HG03060 (cell line): ENCODE results near the gene MYO1G.
"Not testable (repeated sequence)": the region's sequence is repeated elsewhere in the genome, so short reads cannot be mapped to it uniquely, and the experiment has no call there.

Source experiments
- ATAC-seq: cut with Tn5 transposase; IDR thresholded peaks from one replicate; pipeline ENCODE4 v1.9.1; 2021; ENCODE audit warnings: low read depth, moderate number of reproducible peaks; ENCODE audit not compliant: unreplicated experiment

The MYO1G gene

DNA sequence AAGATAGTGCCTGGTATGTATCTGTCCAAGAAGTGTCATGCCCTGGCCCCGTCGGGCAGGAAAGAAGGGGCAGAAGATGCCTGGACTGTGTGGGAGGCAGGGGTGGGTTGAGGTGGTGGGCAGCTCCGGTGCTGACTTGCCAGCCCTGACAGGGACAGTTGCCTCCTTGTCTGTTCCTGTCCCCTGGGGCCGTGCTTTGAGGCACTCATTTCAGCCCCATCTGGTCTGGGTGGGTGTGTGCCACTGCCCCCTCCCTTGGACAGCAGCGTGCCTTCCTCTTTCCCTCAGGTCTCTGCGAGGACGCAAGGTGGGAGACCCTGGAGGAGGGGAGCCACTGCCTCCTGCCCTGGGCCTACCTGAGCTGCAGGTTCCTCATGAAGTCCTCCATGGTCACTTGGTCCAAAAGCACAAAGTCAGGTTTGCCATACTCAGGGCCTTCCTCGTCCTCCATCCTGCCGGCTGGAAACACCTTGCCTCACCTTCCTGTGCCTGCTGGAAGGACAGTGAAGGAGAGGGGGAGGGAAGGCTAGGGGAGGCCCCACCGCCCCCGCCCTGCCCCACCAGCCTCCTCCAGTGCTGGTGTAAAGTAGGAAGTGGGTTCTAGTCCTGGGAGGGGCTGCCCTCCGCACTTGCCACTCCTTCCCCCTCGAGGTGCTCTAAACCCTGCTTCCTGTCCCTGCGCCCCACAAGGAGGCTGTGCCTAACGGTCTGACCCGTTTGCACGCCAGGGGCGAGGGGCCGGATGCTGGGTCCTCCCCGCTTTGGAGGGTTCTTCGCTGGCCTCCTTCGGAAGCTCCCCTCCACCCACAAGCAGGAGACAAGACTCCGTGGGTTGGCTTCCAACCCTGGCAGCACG, at the start of gene MYO1G:
TSS of gene MYO1G (minus strand) at position 505 of the 856 bp plus-strand sequence. CDS start at position 451, 54 bp downstream.
- no peak for ATAC-seq

DNA sequence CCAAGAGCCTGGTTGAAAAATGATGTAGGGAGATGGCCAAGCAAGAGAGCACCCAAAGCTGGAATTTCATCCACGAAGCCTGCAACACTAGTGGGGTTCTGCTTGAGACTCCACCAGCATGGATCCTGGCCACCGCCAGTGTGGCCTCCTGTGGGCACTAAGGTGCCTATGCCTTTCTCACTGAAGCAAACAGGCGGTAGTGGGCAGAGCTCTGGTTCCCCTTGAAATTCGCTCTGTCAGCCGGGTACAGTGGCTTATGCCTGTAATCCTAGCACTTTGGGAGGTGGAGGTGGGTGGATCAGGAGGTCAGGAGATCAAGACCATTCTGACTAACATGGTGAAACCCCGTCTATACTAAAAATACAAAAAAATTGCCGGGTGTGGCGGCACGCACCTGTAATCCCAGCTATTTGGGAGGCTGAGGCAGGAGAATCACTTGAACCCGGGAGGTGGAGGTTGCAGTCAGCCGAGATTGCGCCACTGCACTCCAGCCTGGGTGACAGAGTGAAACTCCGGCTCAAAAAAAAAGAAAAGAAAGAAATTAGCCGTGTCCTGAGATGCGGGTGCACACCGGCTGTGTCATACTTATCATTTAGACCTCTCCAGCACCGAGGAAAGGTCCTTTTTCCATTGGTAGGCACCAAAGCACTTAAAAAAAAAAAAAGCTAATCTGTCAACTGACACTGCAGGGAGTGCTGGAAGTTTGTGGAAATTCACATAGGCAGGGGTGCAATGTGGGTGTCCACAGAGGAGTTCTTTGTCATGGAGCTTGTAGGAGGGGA, 49.5 kb upstream of the MYO1G start:
- ATAC-seq, result no peak

DNA sequence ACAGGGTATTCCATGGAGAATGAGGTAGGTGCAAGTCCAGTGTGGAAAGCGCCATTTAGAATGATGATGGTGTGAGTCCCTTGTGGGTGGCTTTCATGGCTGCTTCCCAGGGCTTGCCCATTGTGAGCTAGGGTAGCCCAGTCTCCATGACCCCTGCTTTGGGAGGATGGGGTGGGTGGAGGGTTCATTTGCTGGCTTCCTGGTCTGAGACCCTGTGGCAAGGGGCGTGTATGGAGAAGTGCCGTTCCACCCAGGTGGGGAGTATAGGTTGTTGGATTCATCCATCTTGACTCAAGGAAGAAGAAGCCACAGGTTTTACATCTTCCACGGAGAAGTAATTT, 48.9 kb upstream of the MYO1G start:
- ATAC-seq, result no peak

DNA sequence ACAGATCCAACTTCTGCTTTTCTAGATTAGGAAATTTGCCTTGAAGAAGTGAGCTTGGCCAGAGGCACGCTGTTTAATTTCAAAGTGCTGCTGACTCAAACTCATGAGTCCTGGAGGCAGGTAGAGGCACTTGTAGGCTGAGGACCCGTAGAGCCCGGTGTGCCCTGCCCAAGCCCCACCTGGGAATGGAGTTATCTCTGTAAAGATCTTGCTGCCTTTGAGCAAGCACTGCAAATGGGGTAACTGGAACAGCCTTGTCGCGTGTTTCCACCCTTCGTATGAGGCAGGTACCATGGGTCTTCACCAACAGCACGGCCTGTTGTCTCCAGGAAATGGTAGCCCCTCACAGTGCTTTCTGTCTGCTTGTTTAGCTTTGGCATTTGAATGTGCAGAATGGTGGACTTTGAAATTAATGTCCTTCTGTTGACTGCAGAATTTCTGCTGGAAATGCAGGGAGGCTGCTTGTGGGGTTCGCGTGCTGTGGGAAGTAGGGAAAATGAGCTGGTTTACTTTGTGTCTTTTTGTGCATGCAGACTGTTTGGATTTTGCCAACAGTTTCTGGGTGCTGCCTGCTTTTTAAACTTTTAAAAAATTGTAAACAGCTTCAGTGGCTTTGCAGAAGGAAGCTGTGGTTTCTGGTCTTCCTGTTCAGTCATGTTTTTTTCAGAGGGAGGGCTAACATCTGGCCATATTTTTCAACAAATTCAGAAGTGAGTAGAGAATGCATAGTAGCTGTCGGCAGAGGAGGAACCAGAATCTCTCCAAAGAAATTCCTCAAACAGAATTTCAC, 48.4 kb upstream of the MYO1G start:
- ATAC-seq, result no peak

DNA sequence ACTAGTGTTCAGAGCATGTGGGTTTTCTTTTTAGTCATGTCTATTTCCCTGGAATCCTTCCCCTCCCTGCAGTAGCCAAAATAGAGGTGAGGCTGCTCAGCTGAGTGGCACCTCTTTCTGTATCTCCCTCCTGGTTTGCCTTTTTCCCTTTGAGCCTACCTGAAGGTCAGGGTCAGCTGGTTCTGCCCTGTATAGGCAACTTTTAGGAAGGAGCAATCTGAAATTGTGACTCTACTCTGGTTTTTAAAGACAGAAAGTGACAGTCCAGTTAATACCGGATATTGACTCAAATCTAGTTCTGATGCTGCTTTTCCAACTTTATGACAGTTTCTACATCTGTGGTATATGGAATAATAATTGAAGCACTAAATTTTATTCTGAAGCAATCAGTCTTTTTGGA, 47.2 kb upstream of the MYO1G start:
- no peak for ATAC-seq

DNA sequence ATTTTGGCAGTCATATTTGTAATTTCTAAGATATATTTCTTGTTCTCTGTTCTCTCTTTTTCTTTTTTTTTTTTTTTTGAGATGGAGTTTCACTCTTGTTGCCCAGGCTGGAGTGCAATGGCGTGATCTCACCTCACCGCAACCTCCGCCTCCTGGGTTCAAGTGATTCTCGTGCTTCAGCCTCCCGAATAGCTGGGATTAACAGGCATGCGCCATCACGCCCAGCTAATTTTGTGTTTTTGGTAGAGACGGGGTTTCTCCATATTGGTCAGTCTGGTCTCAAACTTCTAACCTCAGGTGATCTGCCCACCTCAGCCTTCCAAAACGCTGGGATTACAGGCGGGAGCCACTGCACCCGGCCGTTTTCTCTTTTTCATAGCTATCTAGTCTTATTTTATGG, 46.7 kb upstream of the MYO1G start:
- ATAC-seq, result not testable (repeated sequence)

DNA sequence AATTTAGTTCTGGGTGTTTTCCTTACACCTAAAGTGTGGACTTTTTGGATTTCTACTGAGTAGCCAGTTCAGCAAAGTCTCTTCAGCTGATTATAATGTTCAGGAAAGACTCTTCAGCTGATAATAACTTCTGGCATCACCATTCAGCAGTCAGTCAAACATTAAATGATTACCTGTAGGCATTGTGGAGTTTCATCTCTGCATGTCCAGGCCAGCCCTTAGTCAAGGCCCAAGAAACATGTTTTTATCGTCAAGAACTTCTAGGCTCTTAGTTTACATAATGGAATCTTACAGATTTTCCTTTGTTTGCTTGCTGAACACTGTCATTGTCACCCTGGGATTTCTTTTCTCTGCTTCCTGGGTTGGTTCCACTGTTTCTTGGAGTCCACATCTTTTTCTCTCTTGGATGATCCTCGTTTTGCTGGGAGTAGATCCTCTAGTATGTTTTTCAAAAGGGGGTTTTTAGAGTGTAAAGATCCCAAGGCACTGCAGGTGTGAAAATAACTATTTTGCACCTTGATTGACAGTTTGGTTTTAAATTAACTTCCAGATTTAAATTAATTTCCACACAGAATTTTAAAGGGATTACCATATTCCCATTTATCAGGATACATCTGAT, 45.4 kb upstream of the MYO1G start:
- no peak for ATAC-seq

DNA sequence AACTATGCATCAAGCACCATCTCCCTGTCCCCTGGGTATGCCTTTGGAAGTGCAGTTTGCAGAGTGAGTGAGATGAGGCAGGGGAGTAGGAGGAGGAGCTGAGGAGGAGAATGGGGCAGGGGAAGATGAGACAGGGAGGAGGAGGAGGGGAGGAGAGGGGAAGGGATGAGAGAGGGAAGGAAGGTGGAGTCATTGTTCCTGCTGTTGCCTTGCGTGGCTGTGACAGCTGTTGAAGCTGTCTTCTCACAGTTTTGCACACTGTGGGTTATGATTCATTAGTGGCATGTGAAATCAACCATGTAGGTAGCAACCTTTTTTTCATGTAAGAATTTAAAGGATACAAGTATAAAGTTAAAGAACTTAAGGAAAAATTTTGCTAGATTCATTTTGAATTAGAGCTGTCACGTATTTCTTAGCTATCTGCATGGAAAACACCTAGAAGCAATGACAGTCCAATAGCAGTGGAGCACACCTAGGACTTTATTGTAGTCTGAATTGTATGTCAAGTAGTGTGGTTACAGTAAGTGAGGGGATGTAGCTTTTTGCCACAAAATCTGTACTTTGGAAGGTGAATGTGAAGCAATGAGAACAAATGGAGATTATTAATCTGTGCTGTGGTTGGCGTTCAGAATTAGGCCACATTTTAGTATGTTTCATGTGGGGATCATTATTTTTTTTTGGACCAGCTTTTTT, 42.9 kb upstream of the MYO1G start:
- ATAC-seq, result peak; percentile 52

DNA sequence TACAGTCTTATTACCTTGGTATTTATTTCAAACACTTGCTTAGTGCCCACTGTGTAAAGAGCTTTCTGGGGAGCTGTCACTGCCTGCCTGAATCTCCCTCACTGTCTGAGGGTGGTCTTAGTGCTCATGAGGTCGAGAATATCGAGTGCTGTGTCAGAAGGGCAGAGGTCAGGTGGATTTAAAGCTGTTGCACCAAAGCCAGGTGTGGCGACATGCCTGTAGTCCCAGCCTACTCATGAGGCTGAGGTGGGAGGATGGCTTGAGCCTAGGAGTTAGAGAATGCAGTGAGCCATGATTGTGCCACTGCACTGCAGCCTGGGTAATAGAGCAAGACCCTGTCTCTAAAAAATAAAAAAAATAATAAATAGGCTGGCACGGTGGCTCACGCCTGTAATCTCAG, 42.1 kb upstream of the MYO1G start:
- ATAC-seq, result no peak

DNA sequence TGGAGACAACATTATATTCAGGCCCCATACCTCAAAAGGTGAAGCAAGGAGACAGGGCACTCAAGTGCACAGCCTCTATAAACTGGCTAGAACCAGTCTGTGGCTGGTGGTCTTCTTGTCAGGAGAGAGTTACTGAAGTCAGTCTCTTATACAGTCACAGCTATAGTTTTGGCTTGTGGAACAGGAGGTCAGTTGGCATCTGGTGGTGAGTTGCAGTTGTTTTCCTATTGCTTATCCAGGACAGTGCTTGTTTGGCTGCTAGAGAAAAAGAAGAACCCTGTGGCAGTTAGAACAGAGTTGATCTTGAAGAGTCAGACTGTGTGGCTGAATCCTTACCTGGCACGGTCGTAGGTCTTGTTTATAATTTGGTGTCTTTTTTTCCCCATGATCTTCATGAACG, 38.4 kb upstream of the MYO1G start:
- ATAC-seq, result no peak

DNA sequence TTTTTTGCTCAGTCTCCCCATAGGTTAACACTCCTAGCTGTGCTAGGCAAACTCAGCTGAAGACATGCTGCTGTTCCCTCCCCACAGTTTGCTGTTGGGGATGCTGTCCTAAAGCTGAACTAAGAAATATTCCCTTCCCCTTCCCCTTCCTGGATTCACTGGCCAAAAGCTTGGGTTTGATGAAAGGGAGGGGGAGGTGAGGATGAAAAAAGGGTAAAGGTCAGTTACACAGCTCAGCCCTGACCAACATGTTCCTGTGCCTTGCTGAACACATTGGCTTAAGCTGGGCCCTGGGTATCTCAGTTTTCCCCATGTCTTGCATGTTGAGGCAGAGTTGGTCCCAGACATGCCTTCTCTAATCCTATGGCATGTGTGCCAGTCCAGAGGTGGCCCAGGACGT, 36.5 kb upstream of the MYO1G start:
- ATAC-seq, result no peak

DNA sequence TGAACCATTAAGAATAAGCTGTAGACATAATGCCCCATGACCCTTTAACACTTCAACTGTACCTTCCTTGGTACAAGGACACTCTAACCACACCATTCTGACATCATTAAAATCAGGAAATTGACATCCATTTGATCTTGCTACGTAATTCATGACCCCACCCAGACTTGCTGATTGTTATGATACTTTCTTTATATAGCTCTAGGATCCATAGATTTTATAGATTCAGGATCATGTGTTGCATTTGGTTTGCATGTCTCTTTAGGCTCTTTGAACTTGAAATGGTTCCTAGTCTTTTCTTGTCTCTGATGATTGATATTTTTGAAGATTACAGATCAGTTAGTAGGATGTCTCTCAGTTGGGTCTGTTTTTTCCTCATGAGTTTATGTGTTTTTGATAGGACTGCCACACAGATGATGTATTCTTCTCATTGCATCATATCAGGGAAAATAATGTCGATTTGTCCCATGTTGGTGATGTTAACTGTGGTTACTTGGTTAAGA, 34.7 kb upstream of the MYO1G start:
- no peak for ATAC-seq

DNA sequence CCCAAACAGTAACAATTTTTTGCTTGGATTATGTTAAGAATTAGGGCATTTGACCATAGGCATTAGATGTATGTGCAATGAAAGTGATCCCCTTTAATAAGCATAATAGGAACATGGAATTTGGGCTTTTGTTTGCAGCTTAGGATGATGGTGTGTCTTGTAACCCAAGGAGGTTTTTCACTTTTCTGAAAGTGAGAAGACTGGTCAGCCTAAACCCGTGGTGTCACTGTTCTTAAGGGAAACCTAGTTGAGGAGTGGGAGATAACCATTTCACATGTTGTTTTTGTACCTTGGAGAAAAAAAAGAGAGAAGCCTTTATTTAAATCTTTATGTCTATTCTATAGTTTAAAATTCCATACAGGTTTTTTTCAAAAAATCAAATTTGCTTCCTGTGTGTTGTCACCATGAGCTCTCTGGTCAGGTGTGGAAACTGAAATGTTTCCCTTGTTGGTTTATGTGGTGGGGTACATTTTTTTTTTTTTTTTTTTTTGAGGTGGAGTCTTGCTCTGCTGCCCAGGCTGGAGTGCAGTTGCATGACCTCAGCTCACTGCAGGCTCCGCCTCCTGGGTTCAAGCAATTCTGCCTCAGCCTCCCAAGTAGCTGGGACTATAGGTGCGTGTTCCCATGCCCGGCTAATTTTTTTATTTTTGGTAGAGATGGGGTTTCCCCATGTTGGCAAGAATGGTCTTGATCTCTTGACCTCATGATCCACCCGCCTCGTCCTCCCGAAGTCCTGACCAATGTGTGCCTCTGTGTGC, 28.9 kb upstream of the MYO1G start:
- peak; percentile 45 for ATAC-seq

DNA sequence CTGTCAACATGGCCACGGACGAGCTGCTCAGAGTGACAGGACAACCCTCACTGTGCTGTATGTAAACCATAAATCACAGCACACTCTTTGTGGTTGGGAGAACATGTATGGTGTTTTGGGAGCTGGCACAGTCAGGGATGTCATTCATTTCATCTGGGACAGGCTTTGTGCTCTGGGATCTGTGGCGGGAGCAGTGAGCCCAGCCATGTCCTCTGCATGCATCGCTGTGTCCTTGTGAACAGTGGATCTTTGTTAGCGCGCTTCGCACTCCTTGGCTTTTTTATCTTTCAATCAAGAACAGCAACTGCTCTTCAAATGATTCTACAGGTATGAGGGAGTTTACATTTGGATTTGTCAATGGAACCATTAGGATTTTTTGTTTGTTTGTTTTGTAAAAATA, 28.3 kb upstream of the MYO1G start:
- ATAC-seq, result no peak

DNA sequence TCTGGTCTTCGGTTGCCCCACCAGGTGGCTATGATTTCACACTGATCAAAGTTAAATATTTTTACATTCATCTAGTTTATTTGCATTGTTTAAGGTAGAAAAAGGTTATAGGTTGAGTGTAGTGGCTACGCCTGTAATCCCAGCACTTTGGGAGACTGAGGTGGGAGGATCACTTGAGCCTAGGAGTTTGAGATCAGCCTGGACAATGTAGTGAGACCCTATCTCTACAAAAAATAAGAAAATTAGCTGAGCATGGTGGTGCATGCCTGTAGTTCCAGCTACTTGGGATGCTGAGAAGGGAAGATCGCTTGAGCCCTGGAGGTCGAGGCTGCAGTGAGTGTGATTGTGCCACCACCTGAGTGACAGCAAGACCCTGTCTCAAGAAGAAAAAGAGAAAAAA, 25.0 kb upstream of the MYO1G start:
- ATAC-seq, result no peak

DNA sequence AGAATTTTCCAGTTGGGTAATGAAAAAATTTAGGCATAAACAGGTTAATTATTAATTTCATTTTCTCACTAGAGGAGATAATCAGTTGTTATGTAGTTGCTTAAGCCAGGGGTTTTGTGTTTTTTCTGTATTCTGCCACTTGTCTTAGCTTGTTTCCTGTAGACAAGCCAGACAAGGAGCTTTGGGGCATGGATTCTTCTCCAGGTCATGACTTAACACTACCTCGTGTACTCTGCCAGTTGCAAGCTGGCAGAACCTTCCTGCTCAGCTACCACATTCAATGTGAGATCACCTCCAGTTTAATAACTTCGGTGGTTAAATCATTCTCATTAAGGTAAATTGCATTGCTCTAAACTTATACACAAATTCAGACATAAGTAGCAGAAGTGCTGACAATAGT, 23.0 kb upstream of the MYO1G start:
- no peak for ATAC-seq

DNA sequence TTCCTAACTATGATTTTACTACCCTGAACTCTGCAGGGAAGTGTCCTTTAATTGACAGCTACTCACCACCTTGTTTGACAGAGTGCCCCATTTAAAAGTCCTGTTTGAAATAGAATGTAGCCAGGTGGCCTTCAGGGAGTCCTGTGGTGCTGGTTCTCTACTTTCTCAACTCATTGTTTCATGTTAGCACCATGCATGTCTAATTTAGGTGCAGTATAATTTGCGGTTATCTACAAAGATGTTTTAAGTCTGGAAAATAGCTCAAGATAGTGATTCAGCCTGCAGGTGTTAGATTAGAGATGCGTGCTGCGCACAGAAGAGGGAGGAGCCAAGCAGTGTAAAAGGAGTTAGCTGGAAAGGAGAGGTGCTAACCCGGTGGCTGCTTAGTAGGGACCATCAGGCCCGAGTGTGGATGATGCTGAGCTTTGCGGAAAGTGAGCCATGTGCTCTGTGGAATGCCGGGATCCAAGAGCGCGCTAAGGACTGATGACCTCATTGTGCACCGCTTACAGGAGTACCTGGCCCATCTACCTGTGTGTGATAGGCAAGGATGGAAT, 22.4 kb upstream of the MYO1G start:
- peak; percentile 33 for ATAC-seq

DNA sequence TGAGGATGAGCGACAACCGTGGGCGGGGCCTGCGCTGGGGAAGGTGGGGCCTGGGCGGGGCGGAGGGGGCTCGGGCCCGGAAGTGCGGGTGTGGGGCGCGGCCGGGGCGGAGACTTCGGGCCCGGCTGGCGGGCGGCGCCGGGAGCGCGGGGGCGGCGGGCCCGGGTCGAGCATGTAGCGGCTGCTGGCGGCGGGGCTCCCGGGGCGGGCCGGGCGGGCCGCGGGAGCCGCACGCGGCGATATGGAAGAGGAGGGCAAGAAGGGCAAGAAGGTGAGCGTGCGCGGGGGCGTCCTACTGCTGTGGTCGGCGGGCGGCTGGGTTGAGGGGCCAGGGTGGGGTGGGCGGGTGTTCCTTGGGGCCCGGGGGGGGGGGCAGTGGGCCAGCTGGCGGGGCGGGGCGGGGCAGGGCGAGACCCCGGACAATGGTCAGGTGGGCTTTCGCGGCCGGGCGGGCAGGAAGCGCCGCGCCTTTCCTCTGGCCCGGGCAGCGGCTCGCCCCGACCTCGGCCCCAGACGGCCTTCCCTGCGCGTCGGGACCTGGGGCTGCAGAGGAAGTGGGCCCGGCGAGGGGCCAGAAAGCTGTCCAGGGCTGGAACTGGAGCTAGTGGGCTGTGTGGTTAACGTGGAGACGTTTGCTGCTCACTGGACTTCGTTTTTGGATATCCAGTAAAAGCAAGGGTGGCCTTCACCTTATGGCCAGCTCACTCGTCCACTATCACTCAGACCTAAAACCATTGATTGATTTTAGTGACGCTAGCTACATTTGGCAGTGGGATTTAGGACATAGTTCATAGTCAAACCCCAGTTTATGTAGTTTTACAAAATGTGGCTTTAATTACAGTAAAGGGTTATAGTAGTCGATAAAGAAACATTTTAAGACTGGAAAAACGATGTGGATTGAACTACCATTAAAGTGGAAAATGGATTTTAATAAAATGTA, 21.5 kb upstream of the MYO1G start, which contains the start of gene CCM2:
TSS of gene CCM2 (plus strand) at position 109 of the 940 bp plus-strand sequence. CDS start at position 242, 133 bp downstream.
- ATAC-seq, result no peak
